G401 (cell line): ENCODE results near the gene NFKB1. TPM values are rescaled to one million over a fixed set of nuclear protein-coding genes. Genes with fewer than 3 reads are reported as not detected.
"Not testable (repeated sequence)": the region's sequence is repeated elsewhere in the genome, so short reads cannot be mapped to it uniquely, and the experiment has no call there.

ENCODE experiments used
- DNase-seq: peaks from one replicate; pipeline ENCODE4 v3.0.0-alpha.2; 2015; ENCODE audit warnings: low spot score
- in situ Hi-C: cut with HindIII; loops from 2 replicates; pipeline ENCODE4 v1.10.0; 2016; ENCODE audit warnings: low sequenced_read_pairs, mixed read lengths
- total RNA-seq: library from RNA; depleted of rRNA; stranded (reverse); fragments of >200 nt; shearing (Covaris generic); gene quantifications from 2 replicates; pipeline ENCODE4 v1.2.3, GENCODE V29; 2014; rRNA removed

NFKB1 gene, protein sequence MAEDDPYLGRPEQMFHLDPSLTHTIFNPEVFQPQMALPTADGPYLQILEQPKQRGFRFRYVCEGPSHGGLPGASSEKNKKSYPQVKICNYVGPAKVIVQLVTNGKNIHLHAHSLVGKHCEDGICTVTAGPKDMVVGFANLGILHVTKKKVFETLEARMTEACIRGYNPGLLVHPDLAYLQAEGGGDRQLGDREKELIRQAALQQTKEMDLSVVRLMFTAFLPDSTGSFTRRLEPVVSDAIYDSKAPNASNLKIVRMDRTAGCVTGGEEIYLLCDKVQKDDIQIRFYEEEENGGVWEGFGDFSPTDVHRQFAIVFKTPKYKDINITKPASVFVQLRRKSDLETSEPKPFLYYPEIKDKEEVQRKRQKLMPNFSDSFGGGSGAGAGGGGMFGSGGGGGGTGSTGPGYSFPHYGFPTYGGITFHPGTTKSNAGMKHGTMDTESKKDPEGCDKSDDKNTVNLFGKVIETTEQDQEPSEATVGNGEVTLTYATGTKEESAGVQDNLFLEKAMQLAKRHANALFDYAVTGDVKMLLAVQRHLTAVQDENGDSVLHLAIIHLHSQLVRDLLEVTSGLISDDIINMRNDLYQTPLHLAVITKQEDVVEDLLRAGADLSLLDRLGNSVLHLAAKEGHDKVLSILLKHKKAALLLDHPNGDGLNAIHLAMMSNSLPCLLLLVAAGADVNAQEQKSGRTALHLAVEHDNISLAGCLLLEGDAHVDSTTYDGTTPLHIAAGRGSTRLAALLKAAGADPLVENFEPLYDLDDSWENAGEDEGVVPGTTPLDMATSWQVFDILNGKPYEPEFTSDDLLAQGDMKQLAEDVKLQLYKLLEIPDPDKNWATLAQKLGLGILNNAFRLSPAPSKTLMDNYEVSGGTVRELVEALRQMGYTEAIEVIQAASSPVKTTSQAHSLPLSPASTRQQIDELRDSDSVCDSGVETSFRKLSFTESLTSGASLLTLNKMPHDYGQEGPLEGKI
- total RNA-seq: 14.6 and 16.6 TPM in 2 replicates

DNA sequence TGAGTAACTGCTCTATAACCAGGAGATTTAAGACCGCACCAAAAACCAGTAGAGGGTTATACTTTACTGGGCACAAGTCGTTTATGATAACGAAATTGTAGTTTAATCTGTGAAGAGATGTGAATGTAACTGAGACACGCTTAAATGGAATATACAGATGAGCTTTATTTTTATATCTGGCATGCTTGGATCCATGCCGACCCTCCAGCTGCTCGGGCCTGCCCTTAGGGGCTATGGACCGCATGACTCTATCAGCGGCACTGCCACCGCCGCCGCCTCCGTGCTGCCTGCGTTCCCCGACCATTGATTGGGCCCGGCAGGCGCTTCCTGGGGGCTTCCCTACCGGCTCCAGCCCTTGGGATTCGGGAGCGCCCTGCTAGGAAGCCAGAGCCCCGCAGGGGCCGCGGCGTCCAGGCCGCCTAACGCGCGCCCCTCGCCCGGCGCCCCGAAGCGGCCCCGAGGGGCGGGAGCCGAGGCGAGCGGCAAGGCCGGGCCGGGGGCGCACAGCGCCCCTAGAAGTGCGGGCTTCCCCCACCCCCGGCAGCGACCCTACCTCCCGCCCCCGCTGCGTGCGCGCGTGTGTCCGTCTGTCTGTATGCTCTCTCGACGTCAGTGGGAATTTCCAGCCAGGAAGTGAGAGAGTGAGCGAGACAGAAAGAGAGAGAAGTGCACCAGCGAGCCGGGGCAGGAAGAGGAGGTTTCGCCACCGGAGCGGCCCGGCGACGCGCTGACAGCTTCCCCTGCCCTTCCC lies at the start of gene NFKB1:
Gene NFKB1, plus strand, starts transcription at position 664 of the 751 bp plus-strand sequence. CDS start 24,160 bp downstream, outside the sequence.
- peak; percentile 72 for DNase-seq
- in situ Hi-C loops: no loop called here

- in situ Hi-C loops: no loop called here
- no peak for DNase-seq
These were observed 48.3 kb upstream of the NFKB1 start for GRCh38 chr4:102452854-102453253.

DNA sequence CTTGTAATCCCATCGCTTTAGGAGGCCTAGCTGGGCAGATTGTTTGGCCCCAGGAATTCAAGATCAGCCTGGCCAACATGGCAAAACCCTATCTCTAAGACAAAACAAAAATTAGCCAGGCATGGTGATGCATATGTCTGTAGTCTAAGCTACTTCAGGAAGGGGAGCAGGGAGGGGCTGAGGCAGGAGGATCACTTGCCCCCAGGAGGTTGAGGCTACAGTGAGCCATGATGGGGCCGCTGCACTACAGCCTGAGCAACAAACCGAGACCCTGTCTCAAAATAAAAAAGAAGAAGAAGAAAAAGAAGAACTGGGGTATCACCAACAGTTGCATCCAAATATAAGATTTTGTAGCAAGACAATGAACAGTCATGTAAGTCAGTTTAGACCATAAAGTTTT lies 47.3 kb upstream of the NFKB1 start:
- in situ Hi-C loops: no loop called here
- no peak for DNase-seq

- in situ Hi-C loops: no loop called here
These were observed 46.9 kb upstream of the NFKB1 start for GRCh38 chr4:102454268-102454667.

GRCh38 chr4:102454981-102455685 lies 46.0 kb upstream of the NFKB1 start:
- in situ Hi-C loops: no loop called here
- no peak for DNase-seq

More at GRCh38 chr4:102454268-102454667, 46.9 kb upstream of the NFKB1 start:
- DNase-seq: no peak

DNA sequence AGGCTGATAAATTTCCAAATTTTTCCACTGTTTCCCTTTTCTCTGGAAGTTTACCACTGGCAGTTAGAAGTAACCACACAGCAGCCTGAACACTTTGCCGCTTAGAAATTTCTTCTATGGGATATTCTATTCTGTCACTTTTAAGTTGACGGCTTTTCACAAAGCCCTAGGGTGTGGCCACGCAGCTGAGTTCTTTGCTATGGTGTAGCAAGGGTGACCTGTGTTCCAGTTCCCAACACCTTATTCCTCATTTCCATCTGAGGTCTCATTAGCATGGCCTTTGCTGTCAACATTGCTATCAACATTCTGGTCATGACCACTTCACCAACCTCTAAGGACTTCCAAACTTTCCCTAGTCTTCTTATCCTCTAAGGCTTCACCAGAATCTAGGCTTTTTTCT lies 45.4 kb upstream of the NFKB1 start:
- in situ Hi-C loops: no loop called here
- DNase-seq: no peak

- no peak for DNase-seq
- in situ Hi-C loops: no loop called here
These were observed 34.9 kb upstream of the NFKB1 start for GRCh38 chr4:102466298-102466697.

DNA sequence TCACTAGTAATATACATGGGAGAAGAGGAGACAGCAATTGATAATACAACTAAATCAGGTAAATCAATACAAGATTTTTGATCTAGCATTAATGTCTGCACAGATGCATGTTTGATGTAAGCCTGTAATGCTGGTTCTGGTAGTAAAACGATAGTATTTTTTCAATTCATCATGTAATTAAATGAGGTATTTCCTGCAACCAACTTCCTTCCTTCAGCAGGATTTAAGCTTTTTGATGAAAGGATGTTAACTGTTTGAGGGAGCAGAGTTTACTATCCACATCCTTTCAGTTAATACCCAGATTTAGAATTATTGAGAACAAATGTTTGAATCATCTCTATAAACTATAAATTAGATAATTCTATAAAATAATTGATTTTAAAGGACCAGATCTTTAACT lies 31.4 kb upstream of the NFKB1 start:
- in situ Hi-C loops: no loop called here
- DNase-seq: no peak

GRCh38 chr4:102472441-102473013 lies 28.6 kb upstream of the NFKB1 start:
- in situ Hi-C loops: no loop called here
- no peak for DNase-seq

- no peak for DNase-seq
- in situ Hi-C loops: no loop called here
These were observed 27.7 kb upstream of the NFKB1 start for GRCh38 chr4:102473476-102473875.

DNA sequence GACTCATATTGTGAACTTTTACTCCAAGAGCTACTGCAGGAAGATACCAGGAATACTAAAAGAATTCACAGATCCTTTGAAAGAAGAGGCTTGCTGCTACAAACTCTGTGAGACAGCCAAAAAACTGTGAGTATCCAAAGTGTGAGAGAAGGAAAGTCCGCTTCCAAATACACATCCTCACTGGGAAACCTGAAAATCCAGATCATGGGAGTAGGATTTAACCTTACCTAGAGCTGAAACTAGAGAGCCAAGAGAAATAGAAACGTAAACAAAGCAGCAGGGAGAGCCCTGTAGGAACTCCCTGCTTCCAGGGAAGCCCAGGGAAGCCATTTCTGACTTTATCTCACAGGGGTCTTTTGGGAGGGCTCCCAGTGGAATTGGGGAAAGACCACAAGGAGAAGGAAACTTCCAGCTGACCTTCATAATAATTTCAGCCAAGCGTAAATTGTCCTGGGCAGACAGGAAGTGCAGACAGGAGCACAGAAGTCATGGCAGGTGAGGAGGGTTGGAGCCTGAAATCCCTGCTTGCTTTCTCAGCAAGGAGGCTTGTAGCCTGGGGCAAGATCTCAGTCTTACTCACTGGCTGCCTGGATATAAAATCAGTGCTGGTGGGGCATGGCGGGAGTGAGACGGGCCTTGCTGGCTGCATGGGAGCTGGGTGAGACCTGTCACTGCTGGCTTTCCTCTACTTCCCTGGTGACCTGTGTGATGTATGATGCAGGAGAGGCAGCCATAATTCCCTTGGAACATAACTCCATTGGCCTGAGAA lies 26.2 kb upstream of the NFKB1 start:
- in situ Hi-C loops: no loop called here
- no peak for DNase-seq

GRCh38 chr4:102477657-102478056 lies 23.5 kb upstream of the NFKB1 start:
- DNase-seq: no peak
- in situ Hi-C loops: no loop called here

DNA sequence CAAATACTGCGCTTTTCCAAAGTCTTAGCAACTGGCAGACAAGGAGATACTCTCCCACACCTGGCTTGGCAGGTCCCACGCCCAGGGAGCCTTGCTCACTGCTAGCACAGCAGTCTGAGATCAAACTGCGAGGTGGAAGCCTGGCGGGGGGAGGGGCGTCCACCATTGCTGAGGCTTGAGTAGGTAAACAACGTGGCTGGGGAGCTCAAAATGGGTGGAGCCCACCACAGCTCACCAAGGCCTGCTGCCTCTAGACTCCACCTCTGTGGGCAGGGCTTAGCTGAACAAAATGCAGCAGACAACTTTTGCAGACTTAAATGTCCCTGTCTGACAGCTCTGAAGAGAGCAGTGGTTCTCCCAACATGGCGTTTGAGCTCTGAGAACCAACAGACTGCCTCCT lies 23.0 kb upstream of the NFKB1 start:
- no peak for DNase-seq
- in situ Hi-C loops: no loop called here

- in situ Hi-C loops, DNase-seq: not testable (repeated sequence)
These were observed 21.3 kb upstream of the NFKB1 start for GRCh38 chr4:102479832-102480231.

DNA sequence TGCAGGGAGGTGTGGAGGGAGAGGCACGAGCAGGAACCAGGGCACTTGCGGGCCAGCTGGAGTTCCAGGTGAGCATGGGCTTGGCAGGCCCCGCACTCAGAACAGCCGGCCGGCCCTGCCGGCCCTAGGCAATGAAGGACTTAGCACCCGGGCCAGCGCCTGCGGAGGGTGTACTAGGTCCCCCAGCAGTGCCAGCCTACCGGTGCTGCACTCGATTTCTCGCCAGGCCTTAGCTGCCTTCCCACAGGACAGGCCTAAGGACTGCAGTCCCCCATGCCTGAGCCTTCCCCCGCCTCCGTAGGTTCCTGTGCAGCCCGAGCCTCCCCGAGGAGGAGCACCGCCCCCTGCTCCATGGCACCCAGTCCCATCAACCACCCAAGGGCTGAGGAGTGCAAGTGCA lies 18.0 kb upstream of the NFKB1 start:
- in situ Hi-C loops: no loop called here
- DNase-seq: no peak

DNA sequence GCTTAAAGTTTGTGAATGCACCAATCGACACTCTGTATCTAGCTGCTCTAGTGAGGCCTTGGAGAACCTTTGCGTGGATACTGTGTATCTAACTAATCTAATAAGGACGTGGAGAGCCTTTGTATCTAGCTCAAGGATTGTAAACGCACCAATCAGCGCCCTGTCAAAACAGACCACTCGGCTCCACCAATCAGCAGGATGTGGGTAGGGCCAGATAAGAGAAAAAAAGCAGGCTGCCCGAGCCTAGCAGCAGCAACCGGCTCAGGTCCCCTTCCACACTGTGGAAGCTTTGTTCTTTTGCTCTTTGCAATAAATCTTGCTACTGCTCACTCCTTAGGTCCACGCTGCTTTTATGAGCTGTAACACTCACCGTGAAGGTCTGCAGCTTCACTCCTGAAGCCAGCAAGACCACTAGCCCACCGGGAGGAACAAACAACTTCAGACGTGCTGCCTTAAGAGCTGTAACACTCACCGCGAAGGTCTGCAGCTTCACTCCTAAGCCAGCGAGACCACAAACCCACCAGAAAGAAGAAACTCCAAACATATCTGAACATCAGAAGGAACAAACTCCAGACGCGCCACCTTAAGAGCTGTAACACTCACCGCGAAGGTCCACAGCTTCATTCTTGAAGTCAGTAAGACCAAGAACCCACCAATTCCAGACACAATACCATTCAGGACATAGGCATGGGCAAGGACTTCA lies 17.0 kb upstream of the NFKB1 start:
- in situ Hi-C loops: not testable (repeated sequence)

More for the DNA sequence above, 17.0 kb upstream of the NFKB1 start:
- DNase-seq: not testable (repeated sequence)
